Karpas-422 (cell line): ENCODE results near the gene SFTA2. TPM values are rescaled to one million over a fixed set of nuclear protein-coding genes. Genes with fewer than 3 reads are reported as not detected.

Experiments
- DNase-seq: peaks from one replicate; pipeline ENCODE4 v3.0.0-alpha.2; 2015
- H2AFZ ChIP-seq: fragments of 200-600 bp; sonication (generic); 2 replicates; pipeline ENCODE4 v1.6.1; 2014; ENCODE audit warnings: antibody characterized with exemption, low read length, mixed read lengths
- H3K27ac ChIP-seq: fragments of 200-600 bp; sonication (generic); 2 replicates; pipeline ENCODE4 v1.5.1; 2014; ENCODE audit warnings: mild to moderate bottlenecking, low read length, moderate library complexity
- H3K27me3 ChIP-seq: fragments of 200-600 bp; sonication (generic); 2 replicates; pipeline ENCODE4 v1.6.1; 2014; ENCODE audit warnings: low read length, mixed read lengths
- H3K36me3 ChIP-seq: fragments of 200-600 bp; sonication (generic); 2 replicates; pipeline ENCODE4 v1.6.1; 2014; ENCODE audit warnings: low read length, mixed read lengths; ENCODE audit not compliant: insufficient read depth
- H3K4me1 ChIP-seq: fragments of 200-600 bp; sonication (generic); 2 replicates; pipeline ENCODE4 v1.6.1; 2014; ENCODE audit warnings: mild to moderate bottlenecking, low read length, mixed read lengths
- H3K4me2 ChIP-seq: fragments of 200-600 bp; sonication (generic); 2 replicates; pipeline ENCODE4 v1.6.1; 2014; ENCODE audit warnings: low read length, low read depth, mild to moderate bottlenecking; ENCODE audit not compliant: poor library complexity, severe bottlenecking
- H3K4me3 ChIP-seq: fragments of 200-600 bp; sonication (generic); 2 replicates; pipeline ENCODE4 v1.5.1; 2014; ENCODE audit warnings: mild to moderate bottlenecking, antibody characterized with exemption, low read length, mixed read lengths
- H3K79me2 ChIP-seq: fragments of 200-600 bp; sonication (generic); 2 replicates; pipeline ENCODE4 v1.6.1; 2014; ENCODE audit warnings: mild to moderate bottlenecking, low read length, mixed read lengths
- H3K9ac ChIP-seq: fragments of 200-600 bp; sonication (generic); 2 replicates; pipeline ENCODE4 v1.6.0; 2014; ENCODE audit warnings: low read length
- H3K9me2 ChIP-seq: fragments of 200-600 bp; sonication (generic), shearing (Covaris generic); replicated peaks from 2 replicates; pipeline ENCODE4 v1.6.0; 2014; ENCODE audit warnings: mild to moderate bottlenecking, low read length, moderate library complexity; ENCODE audit not compliant: insufficient read depth
- H3K9me3 ChIP-seq: fragments of 300-700, 200-600 bp; sonication (generic); 2 replicates; pipeline ENCODE4 v1.6.1; 2014; ENCODE audit warnings: low read length, mixed read lengths
- H4K20me1 ChIP-seq: fragments of 200-600 bp; sonication (generic); 2 replicates; pipeline ENCODE4 v1.6.1; 2014; ENCODE audit warnings: mild to moderate bottlenecking, antibody characterized with exemption, low read length, low read depth; ENCODE audit not compliant: insufficient read depth
- total RNA-seq: library from RNA; depleted of rRNA; stranded (reverse); fragments of >200 nt; shearing (Covaris generic); gene quantifications from 2 replicates; pipeline ENCODE4 v1.2.3, GENCODE V29; 2014; ENCODE audit warnings: low replicate concordance

SFTA2 gene
- total RNA-seq, 1 experiment from 2014 or later, result not detected

DNA sequence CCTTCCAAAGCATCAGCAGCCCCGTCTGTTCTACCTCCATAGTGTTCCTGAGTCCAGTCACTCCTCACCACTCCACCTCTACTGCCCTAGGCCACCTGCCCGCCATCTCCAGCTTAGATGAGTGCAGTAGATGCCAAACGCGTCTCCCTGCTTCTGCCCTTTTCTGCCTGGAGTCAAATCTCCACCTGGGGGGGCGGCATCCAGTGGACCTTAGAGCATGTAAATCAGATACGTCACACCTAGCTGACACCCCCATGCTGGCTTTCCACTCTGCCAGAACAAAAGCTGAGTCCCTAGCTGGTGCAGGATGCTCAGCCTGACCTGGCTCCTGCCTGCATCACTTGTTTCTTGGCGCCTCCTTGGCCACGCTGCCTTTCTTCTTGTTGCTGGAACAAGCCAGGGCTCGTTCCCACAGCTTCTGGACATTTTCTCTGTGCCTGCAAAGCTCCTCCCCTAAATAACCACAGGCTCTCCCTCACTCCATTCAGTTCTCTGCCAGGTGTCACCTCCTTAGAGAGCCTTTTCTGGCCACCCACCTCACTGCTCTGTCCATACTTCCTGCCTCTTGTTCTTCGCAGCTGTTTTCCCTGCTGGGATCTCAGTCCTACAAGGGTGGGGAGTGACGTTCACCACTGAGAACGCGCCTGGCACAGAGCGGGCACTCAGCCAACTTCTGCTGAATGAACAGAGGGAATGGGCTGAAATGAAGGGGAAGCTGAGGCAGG is 41.9 kb downstream of the SFTA2 start:
- Histone ChIP-seq H3K36me3 (no peaks in the 10 kb centered on the region), H3K9me2 (no peaks in the 10 kb centered on the region), H3K9ac (no peak overlapping the region), H3K4me2 (no peak overlapping the region), H3K9me3 (no peaks in the 10 kb centered on the region), H3K27me3 (no peaks in the 10 kb centered on the region), H3K27ac (no peak overlapping the region), H4K20me1 (no peaks in the 10 kb centered on the region), H3K4me1 (peaks cover 1% of the 10 kb centered on the region), H3K79me2 (no peaks in the 10 kb centered on the region), H2AFZ (no peak overlapping the region), H3K4me3 (no peak overlapping the region)
- DNase-seq, result no peak

DNA sequence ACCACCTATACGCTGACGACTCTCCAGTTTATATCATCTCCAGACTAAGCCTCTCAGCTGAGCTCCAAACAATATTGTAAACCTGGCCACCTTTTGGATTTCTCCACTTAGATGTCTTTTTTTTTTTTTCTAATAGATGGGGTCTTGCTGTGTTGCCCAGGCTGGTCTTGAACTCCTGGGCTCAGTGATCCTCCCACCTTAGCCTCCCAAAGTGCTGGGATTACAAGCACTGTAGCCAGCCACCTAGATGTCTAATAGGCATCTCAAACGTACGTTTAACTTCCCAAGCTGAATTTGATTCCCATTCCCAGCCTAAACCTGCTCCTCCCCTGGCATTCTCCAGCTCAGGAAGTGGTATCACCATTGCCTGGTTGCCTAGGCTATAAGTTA is 42.5 kb downstream of the SFTA2 start:
- no peaks in the 10 kb centered on the region for H3K9me3 ChIP-seq
- no peak overlapping the region for H3K4me2 ChIP-seq
- H3K4me3 ChIP-seq, result no peak overlapping the region
- H3K4me1 ChIP-seq, result peaks cover 7% of the 10 kb centered on the region
- H3K79me2 ChIP-seq, result no peaks in the 10 kb centered on the region
- H4K20me1 ChIP-seq, result no peaks in the 10 kb centered on the region
- no peaks in the 10 kb centered on the region for H3K36me3 ChIP-seq
- H3K9ac ChIP-seq, result no peak overlapping the region
- no peaks in the 10 kb centered on the region for H3K27me3 ChIP-seq
- no peak overlapping the region for H2AFZ ChIP-seq
- H3K27ac ChIP-seq, result no peak overlapping the region
- DNase-seq, result no peak
- H3K9me2 ChIP-seq, result no peaks in the 10 kb centered on the region

DNA sequence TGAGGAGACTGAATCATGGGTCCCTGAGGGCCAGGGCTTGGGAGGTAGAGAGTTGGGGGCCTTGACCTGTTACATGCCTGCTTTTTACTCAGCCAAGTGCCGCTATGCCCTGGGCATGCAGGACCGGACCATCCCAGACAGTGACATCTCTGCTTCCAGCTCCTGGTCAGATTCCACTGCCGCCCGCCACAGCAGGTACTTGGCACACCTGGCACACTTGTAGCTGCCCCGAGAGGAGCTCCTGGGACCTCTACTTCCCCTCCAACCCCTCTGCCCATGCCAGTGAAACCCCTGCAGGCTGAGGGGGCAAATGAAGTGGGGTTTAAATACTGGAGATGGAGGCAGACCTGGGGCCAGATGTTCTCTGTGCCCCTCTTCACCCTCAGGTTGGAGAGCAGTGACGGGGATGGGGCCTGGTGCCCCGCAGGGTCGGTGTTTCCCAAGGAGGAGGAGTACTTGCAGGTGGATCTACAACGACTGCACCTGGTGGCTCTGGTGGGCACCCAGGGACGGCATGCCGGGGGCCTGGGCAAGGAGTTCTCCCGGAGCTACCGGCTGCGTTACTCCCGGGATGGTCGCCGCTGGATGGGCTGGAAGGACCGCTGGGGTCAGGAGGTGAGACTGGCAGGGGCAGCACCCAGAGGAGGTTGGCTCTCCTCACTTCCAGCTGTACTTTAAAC is 43.0 kb downstream of the SFTA2 start:
- H3K9me2 ChIP-seq, result no peaks in the 10 kb centered on the region
- H3K27ac ChIP-seq, result no peak overlapping the region
- H4K20me1 ChIP-seq, result no peaks in the 10 kb centered on the region
- H3K36me3 ChIP-seq, result no peaks in the 10 kb centered on the region
- no peaks in the 10 kb centered on the region for H3K79me2 ChIP-seq
- H2AFZ ChIP-seq, result no peak overlapping the region
- no peak overlapping the region for H3K4me3 ChIP-seq
- H3K9me3 ChIP-seq, result no peaks in the 10 kb centered on the region
- peaks cover 11% of the 10 kb centered on the region for H3K4me1 ChIP-seq
- H3K4me2 ChIP-seq, result no peak overlapping the region
- no peak overlapping the region for H3K9ac ChIP-seq
- no peak for DNase-seq
- no peaks in the 10 kb centered on the region for H3K27me3 ChIP-seq

DNA sequence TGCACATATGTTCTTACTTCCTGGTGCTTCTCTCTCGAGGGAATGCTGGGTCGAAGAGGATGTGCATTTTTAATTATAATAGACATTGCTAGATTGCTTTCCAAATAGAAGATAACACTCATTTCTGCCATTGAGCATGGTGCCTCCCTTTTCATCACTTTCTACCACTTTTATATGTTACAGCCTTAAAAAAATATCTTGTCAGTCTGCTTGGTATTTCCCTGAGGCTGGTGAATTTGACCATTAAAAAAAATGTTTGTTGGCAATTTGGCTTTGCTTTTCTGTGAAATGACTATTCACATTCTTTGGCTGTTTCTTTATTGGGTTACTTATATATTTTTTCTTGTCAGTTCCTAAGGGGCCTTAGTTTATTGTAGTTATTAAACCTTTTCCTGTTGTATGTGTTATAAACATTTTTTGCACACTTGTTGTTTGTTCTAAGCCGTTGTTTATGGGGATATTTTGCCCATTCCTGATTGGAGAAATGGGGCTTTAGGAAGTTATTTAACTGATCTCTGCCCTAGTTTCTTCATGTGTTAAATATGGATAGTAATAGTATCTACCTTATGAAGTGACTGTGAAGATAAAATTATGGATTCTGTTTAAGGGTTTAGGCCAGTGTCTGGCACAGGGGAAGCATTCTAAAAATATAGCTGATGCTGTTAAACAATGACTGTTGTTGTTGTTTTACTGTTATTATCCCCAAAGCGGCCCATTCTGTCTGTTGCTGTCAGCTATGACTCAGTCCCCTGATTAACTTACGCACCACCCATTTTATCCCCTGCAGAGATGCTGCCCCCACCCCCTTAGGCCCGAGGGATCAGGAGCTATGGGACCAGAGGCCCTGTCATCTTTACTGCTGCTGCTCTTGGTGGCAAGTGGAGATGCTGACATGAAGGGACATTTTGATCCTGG is 43.8 kb downstream of the SFTA2 start:
- H3K36me3 ChIP-seq, result no peaks in the 10 kb centered on the region
- H3K27me3 ChIP-seq, result no peaks in the 10 kb centered on the region
- peaks cover 19% of the 10 kb centered on the region for H3K4me1 ChIP-seq
- H3K27ac ChIP-seq, result no peak overlapping the region
- no peak overlapping the region for H3K4me2 ChIP-seq
- no peaks in the 10 kb centered on the region for H3K9me3 ChIP-seq
- DNase-seq, result no peak
- no peak overlapping the region for H3K9ac ChIP-seq
- no peaks in the 10 kb centered on the region for H3K79me2 ChIP-seq
- H2AFZ ChIP-seq, result no peak overlapping the region
- H4K20me1 ChIP-seq, result no peaks in the 10 kb centered on the region
- H3K4me3 ChIP-seq, result no peak overlapping the region
- no peaks in the 10 kb centered on the region for H3K9me2 ChIP-seq

DNA sequence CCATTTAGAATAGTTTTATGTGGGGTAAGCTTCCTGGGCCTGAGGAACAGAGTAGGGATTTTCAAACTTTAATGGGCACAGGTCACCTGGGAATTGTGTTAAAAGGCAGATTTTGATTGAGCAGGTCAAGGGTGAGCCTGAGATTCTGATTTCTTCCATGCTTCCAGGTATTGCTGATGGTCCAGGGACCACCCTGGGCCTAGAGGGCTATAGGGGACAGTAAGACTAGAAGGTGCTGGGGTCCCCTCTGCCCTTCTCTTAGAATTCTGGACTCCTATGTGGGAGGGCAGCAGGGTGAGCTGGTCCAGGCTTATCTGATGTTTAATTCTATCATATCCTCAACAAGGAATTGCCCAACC is 45.1 kb downstream of the SFTA2 start:
- H3K79me2 ChIP-seq, result no peaks in the 10 kb centered on the region
- H2AFZ ChIP-seq, result no peak overlapping the region
- H3K27me3 ChIP-seq, result no peaks in the 10 kb centered on the region
- H3K9me2 ChIP-seq, result no peaks in the 10 kb centered on the region
- DNase-seq, result no peak
- H3K9me3 ChIP-seq, result no peaks in the 10 kb centered on the region
- no peaks in the 10 kb centered on the region for H4K20me1 ChIP-seq
- no peak overlapping the region for H3K9ac ChIP-seq
- no peaks in the 10 kb centered on the region for H3K36me3 ChIP-seq
- peaks cover 22% of the 10 kb centered on the region for H3K4me1 ChIP-seq
- no peak overlapping the region for H3K4me2 ChIP-seq
- no peak overlapping the region for H3K4me3 ChIP-seq
- H3K27ac ChIP-seq, result no peak overlapping the region

DNA sequence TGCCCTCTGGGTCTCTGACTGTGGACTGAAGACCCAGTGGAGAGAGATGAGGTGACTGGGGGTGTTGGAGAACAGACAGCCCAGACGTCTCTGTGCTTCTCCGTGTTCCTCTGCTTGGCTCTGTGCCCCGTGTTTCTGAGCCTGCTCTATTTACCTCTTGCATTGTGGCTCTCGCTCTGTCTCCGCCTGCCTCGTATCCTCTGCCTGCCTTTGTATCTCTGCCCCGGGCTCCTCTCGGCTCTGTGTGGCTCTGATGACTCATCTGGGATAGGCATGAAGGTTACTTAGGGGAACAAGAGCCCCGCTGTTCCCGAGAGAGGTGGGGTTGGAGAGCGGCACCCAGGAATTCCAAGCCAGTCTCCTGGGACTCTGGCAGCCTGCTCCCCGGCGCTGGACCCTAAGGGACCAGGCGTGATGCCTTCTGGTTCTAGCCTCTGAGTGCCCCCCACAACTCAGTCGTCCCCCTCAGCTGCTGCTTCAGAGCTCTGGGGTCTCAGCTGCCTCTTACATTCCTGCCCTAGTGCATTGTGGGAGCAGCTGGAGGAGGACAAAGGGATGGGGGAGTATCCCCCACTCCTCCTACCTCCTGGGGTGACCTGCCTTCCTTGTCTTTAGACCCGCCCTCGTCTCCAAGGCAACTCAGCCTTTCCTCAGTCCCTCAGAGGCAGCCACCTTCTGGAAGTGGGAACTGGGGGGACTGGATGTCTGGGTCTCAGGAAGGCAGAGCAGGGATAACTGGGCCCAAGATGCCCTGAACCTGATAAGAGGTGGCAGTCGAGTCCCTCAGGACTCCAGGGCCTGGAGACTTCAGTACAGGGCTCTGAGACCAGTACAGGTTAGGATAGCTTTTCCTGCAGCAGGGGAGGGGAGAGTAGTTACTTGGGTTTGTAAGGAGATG is 45.7 kb downstream of the SFTA2 start:
- H3K9ac ChIP-seq, result no peak overlapping the region
- no peak overlapping the region for H3K4me3 ChIP-seq
- no peak for DNase-seq
- H3K9me3 ChIP-seq, result no peaks in the 10 kb centered on the region
- H3K4me2 ChIP-seq, result no peak overlapping the region
- peaks cover 22% of the 10 kb centered on the region for H3K4me1 ChIP-seq
- no peaks in the 10 kb centered on the region for H4K20me1 ChIP-seq
- no peaks in the 10 kb centered on the region for H3K79me2 ChIP-seq
- H3K27ac ChIP-seq, result no peak overlapping the region
- no peaks in the 10 kb centered on the region for H3K27me3 ChIP-seq
- H3K36me3 ChIP-seq, result no peaks in the 10 kb centered on the region
- no peak overlapping the region for H2AFZ ChIP-seq
- H3K9me2 ChIP-seq, result no peaks in the 10 kb centered on the region

DNA sequence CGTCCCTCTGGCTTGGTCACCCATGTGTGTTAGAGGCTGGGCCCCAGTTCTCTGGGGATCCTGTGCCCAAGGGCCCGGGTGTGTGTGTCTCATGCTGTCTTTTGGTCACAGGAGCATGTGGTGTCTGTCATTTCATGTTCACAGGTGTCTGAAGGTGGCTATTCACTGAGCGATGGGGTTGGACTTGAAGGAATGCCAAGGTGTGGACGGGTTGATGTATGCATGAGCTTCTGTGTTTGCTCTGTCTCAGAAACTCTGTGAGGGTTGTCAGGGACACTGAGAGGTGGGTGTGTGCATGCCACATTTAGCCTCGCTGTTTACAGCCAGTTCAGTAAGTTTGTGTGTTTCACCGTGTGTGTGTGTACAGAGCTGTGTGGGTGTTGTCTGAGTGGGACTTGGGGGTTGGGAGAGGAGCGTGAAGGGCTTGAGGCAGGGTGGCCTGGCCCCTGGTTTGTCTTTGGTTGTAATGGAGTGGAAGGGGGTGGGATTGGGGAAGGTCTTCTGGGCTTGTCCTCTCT is 46.4 kb downstream of the SFTA2 start:
- no peaks in the 10 kb centered on the region for H3K9me2 ChIP-seq
- H2AFZ ChIP-seq, result no peak overlapping the region
- peaks cover 22% of the 10 kb centered on the region for H3K4me1 ChIP-seq
- no peak overlapping the region for H3K4me3 ChIP-seq
- H3K27ac ChIP-seq, result no peak overlapping the region
- H4K20me1 ChIP-seq, result no peaks in the 10 kb centered on the region
- H3K36me3 ChIP-seq, result no peaks in the 10 kb centered on the region
- DNase-seq, result no peak
- no peak overlapping the region for H3K4me2 ChIP-seq
- H3K9ac ChIP-seq, result no peak overlapping the region
- no peaks in the 10 kb centered on the region for H3K9me3 ChIP-seq
- H3K79me2 ChIP-seq, result no peaks in the 10 kb centered on the region
- H3K27me3 ChIP-seq, result no peaks in the 10 kb centered on the region
